C4-2B (cell line): ENCODE results near the gene SDK2.

Experiments used
- ZFX ChIP-seq: fragments of 450-650 bp; IDR thresholded peaks from 2 replicates; pipeline ENCODE4 v1.6.1; 2017
- TF ChIP-seq, protein P1 (sequence below): fragments of 450-650 bp; conservative IDR thresholded peaks from 2 replicates; pipeline ENCODE4 v1.5.1; 2017; ENCODE audit warnings: mild to moderate bottlenecking

DNA sequence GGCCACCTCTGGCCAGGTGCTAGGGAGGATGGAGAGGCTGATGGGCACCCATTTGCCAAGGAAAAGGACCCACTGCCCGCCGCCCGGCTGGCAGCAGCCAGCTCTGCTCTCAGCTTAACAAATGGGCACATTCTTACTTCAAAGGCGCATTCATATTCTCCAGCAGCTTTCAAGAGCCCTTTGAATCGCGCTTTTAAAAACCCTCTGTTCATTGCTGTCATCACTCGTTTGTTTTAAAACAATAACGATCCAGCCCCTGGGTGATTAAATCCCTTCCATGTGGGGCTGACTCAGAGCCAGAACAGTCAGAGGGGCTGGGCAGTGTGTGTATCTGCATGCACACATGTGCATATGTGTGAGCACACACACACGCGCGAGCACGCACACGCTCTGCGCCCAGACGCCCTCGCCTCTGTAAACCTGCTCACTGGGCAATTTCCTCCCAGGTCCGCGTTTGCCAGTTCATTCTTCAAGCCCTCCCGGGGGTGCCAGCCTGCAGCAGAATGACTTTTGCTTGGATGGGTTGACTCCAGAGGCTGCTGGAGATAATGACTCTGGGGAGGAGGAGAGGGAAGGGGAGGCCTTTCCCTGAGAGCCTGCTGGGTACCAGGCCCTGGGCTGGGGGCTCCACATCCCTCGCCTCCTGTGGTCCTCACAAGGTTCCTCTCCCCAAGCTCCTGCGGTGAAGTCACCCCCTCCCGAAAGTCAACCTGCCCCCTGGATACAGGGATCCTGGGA lies 133.1 kb downstream of the SDK2 start:
- TF ChIP-seq, protein P1, sequence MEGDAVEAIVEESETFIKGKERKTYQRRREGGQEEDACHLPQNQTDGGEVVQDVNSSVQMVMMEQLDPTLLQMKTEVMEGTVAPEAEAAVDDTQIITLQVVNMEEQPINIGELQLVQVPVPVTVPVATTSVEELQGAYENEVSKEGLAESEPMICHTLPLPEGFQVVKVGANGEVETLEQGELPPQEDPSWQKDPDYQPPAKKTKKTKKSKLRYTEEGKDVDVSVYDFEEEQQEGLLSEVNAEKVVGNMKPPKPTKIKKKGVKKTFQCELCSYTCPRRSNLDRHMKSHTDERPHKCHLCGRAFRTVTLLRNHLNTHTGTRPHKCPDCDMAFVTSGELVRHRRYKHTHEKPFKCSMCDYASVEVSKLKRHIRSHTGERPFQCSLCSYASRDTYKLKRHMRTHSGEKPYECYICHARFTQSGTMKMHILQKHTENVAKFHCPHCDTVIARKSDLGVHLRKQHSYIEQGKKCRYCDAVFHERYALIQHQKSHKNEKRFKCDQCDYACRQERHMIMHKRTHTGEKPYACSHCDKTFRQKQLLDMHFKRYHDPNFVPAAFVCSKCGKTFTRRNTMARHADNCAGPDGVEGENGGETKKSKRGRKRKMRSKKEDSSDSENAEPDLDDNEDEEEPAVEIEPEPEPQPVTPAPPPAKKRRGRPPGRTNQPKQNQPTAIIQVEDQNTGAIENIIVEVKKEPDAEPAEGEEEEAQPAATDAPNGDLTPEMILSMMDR: no peak
- TF ChIP-seq ZFX: no peak
